ENCODE results near the gene MAGEA6.

- TF ChIP-seq CTCF (IDR thresholded peaks at IDR 0.05), result no peak
- TF ChIP-seq SIN3A (IDR thresholded peaks at IDR 0.05; ENCODE audit: borderline replicate concordance, insufficient read depth, low read depth, low read length), result no peak
- no peak for TF ChIP-seq POLR2AphosphoS5 (IDR thresholded peaks at IDR 0.05; ENCODE audit: low read depth, low read length)
- TF ChIP-seq REST (IDR thresholded peaks at IDR 0.05; ENCODE audit: insufficient read depth in 1 of 2, low read depth in 2 of 2, low read length in 1 of 2), result no peak
- TF ChIP-seq TCF7L2 (IDR thresholded peaks at IDR 0.05; ENCODE audit: low read depth, low read length), result no peak
Observed at GRCh38 chrX:152813206-152813605, 43.7 kb upstream of the MAGEA6 start.
